Naive thymus-derived CD4-positive, alpha-beta T cell (primary cell): ENCODE results near the gene PTGDR2. TPM values are rescaled to one million over a fixed set of nuclear protein-coding genes. Genes with fewer than 3 reads are reported as not detected.

Experiments used
- ATAC-seq: fragments of 150-1000 bp; cut with Tn5 transposase; 2 replicates; pipeline ENCODE4 v1.10.0; 2021; ENCODE audit warnings: mild to moderate bottlenecking, moderate library complexity
- CTCF ChIA-PET: fragments of 350-600 bp; sonication (Branson Sonifier 250); formaldehyde crosslinking; loops from one replicate; lab custom pipeline; 2021; ENCODE audit warnings: antibody characterized with exemption; lab: Charles Lee
- POLR2A ChIA-PET: fragments of 350-600 bp; sonication (Branson Sonifier 250); formaldehyde crosslinking; loops from one replicate; lab custom pipeline; 2021; ENCODE audit warnings: antibody characterized with exemption, inconsistent platforms; lab: Charles Lee
- DNase-seq, 9 donors: peaks; one replicate each; pipeline versions ENCODE4 v3.0.0 to v3.0.0-alpha.2; 2020 to 2022; ENCODE audit warnings: mixed read lengths in 1 of 9
- H3K27ac ChIP-seq: one replicate; pipeline ENCODE4 v1.7.0; 2013; ENCODE audit warnings: mild to moderate bottlenecking, low read depth, low read length, moderate library complexity
- H3K27me3 ChIP-seq, 2 donors: one replicate each; pipeline ENCODE4 v1.7.0; 2013; ENCODE audit warnings: low read length in 2 of 2, mild to moderate bottlenecking in 2 of 2, moderate library complexity in 2 of 2; ENCODE audit not compliant: control insufficient read depth in 2 of 2, insufficient read depth in 2 of 2
- H3K36me3 ChIP-seq, 3 experiments: 1 replicate in 2 of 3; 2 replicates in 1 of 3; pipeline ENCODE4 v1.7.0; 2013; ENCODE audit warnings: low read length in 3 of 3, mild to moderate bottlenecking in 3 of 3, moderate library complexity in 1 of 3; ENCODE audit not compliant: insufficient read depth in 3 of 3, control insufficient read depth in 2 of 3
- H3K4me1 ChIP-seq, 2 donors: one replicate each; pipeline ENCODE4 v1.7.0; 2013; ENCODE audit warnings: low read length in 2 of 2, mild to moderate bottlenecking in 2 of 2, moderate library complexity in 1 of 2; ENCODE audit not compliant: control insufficient read depth in 2 of 2, insufficient read depth in 2 of 2
- H3K4me3 ChIP-seq: 2 replicates; pipeline ENCODE4 v1.7.0; 2013; ENCODE audit warnings: mild to moderate bottlenecking, low read length
- H3K9me3 ChIP-seq, 3 experiments: 1 replicate in 2 of 3; 2 replicates in 1 of 3; pipeline ENCODE4 v1.7.0; 2013; ENCODE audit warnings: low read length in 3 of 3; ENCODE audit not compliant: control insufficient read depth in 2 of 3
- H3K27ac Mint-ChIP-seq, 9 donors: one replicate each; pipeline ENCODE4 v1.8.0; 2020 to 2022; ENCODE audit warnings: mixed read lengths in 9 of 9, mild to moderate bottlenecking in 8 of 9, moderate library complexity in 5 of 9, inconsistent platforms in 2 of 9
- H3K27me3 Mint-ChIP-seq, 5 donors: one replicate each; pipeline ENCODE4 v1.8.0; 2021 to 2022; ENCODE audit warnings: mixed read lengths in 5 of 5, mild to moderate bottlenecking in 1 of 5
- H3K36me3 Mint-ChIP-seq, 5 donors: one replicate each; pipeline ENCODE4 v1.8.0; 2020 to 2022; ENCODE audit warnings: mixed read lengths in 5 of 5, mild to moderate bottlenecking in 3 of 5, inconsistent platforms in 1 of 5
- H3K4me1 Mint-ChIP-seq, 7 donors: one replicate each; pipeline ENCODE4 v1.8.0; 2020 to 2022; ENCODE audit warnings: mixed read lengths in 7 of 7, mild to moderate bottlenecking in 3 of 7, inconsistent platforms in 1 of 7
- H3K4me3 Mint-ChIP-seq, 10 donors: one replicate each; pipeline ENCODE4 v1.8.0; 2020 to 2022; ENCODE audit warnings: mild to moderate bottlenecking in 10 of 10, mixed read lengths in 10 of 10, moderate library complexity in 6 of 10, inconsistent platforms in 2 of 10
- H3K9me3 Mint-ChIP-seq, 11 donors: one replicate each; pipeline ENCODE4 v1.8.0; 2020 to 2022; ENCODE audit warnings: mixed read lengths in 11 of 11, mild to moderate bottlenecking in 4 of 11, inconsistent platforms in 1 of 11, moderate library complexity in 1 of 11
- intact Hi-C, 2 donors: fragments of 100-400 bp; cut with micrococcal nuclease; formaldehyde crosslinking; loops; one replicate each; pipeline ENCODE4 v1.15.1; 2023
- polyA plus RNA-seq, 2 donors: library from polyadenylated mRNA; unstranded; fragments of 300-500 nt; fragmentation: Illumina TruSeq; gene quantifications; one replicate each; pipeline ENCODE4 v1.2.3, GENCODE V29; 2021
- total RNA-seq, 6 experiments: library from RNA in 5 of 6; stranded (reverse) in 5 of 6; gene quantifications; 1 replicate in 5 of 6; 2 replicates in 1 of 6; pipeline ENCODE4 v1.2.3 and lab custom pipeline; 2021 to 2026

Gene PTGDR2
- total and polyA plus RNA-seq, 7 experiments from 2014 or later = 0.08 to 4.5 (median 0.65) TPM; not detected in 2

DNA sequence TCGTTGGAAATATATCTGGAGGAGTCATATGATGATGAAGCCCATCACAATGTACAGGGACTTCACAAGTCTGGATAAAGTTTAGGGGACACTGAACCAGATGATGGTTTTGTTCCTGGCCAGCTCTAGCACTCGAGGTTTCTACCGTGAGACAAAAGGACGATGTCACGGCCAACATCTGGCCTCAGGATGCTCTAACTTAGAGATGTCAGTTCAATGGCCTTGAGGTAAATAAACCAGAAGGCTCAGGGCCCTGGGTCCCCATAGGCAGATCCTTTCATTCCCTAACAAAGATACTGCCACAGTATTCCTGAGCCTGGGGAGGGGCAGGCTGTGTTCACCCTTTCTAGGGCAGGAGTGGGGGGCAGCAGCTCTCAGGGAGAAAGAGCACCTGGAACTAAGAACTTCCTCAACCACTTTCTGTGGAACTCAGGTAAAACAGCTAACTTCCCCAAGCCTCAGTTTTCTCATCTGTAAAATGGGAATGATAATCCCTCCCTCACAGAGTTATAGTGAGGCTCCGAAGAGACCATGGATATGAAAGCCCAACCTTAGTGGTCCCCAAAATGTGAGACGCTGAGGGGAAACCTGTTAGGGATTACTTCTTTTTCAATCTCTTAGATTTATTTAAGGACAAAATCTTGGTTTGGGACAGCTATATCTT lies 52.3 kb downstream of the PTGDR2 start:
- ChIA-PET CTCF (no interaction called here), POLR2A (no interaction called here)
- Mint-ChIP-seq H3K9me3 (no peaks in the 10 kb centered on the region), H3K36me3 (no peaks in the 10 kb centered on the region), H3K27me3 (peaks cover 4 to 24% (median 6%) of the 10 kb centered on the region in 5 donors), H3K4me3 (no peak overlapping the region), H3K4me1 (peaks cover 0 to 3% (median 0%) of the 10 kb centered on the region in 7 donors), H3K27ac (no peak overlapping the region)
- Histone ChIP-seq H3K9me3 (no peaks in the 10 kb centered on the region), H3K4me3 (no peak overlapping the region), H3K27ac (no peak overlapping the region), H3K27me3 (no peaks in the 10 kb centered on the region), H3K4me1 (no peaks in the 10 kb centered on the region), H3K36me3 (no peaks in the 10 kb centered on the region)
- ATAC-seq = no peak
- intact Hi-C loops = no loop called here
- no peak for DNase-seq

DNA sequence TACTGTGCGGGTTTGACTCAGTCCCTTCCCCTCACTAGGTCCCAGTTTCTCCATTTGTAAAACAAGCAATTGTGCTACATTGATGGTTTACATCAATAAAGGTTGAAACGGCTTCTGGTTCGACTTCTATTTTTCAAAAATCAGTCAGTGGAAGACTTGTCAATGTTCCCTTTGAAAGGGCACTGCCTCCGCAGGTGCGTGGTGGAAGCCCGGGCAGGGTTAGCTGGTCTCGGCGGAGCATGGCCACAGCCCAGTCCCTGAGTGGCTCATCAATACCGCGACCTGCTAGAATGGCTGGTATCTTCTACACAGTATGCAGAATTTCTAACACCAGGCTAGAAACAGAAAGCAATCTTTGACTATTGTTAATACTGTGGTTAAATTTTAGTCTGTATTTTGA lies 54.6 kb downstream of the PTGDR2 start:
- Mint-ChIP-seq H3K9me3 (no peaks in the 10 kb centered on the region), H3K4me1 (peaks cover 0 to 3% (median 0%) of the 10 kb centered on the region in 7 donors), H3K36me3 (no peaks in the 10 kb centered on the region), H3K27me3 (peaks cover 4 to 23% (median 6%) of the 10 kb centered on the region in 5 donors), H3K27ac (no peak overlapping the region), H3K4me3 (no peak overlapping the region)
- Histone ChIP-seq H3K4me1 (no peaks in the 10 kb centered on the region), H3K27me3 (no peaks in the 10 kb centered on the region), H3K27ac (no peak overlapping the region), H3K9me3 (no peaks in the 10 kb centered on the region), H3K4me3 (no peak overlapping the region), H3K36me3 (no peaks in the 10 kb centered on the region)
- ChIA-PET CTCF (no interaction called here), POLR2A (interaction anchor here (0.7 kb wide), 1 partner anchor 837 kb away, joined by 4 read pairs; no protein-coding TSS in a partner anchor)
- DNase-seq (no peak), ATAC-seq (no peak)
- intact Hi-C loops = no loop called here

Other genes with a start within 250 kb of the PTGDR2 start
- not detected for gene MS4A8, start 156.3 kb downstream of the PTGDR2 start, total RNA-seq
- gene MS4A8, start 156.3 kb downstream of the PTGDR2 start, polyA plus RNA-seq = not detected
- not detected for gene MS4A18, start 131.2 kb downstream of the PTGDR2 start, total RNA-seq
- gene MS4A18, start 131.2 kb downstream of the PTGDR2 start, polyA plus RNA-seq = not detected
- gene MS4A15, start 99.1 kb downstream of the PTGDR2 start, total RNA-seq = not detected
- not detected for gene MS4A15, start 99.1 kb downstream of the PTGDR2 start, polyA plus RNA-seq
- not detected for gene MS4A10, start 70.6 kb downstream of the PTGDR2 start, total RNA-seq
- not detected for gene MS4A10, start 70.6 kb downstream of the PTGDR2 start, polyA plus RNA-seq
- gene CCDC86, start 13.8 kb downstream of the PTGDR2 start, total RNA-seq = 10 to 100 TPM in 4 of 5 experiments, 1 to 10 TPM in 1; 9.1 to 26.2 (median 11.6) TPM
- 10 to 100 TPM; 12.4 to 21.1 TPM for gene CCDC86, start 13.8 kb downstream of the PTGDR2 start, polyA plus RNA-seq
- gene ZP1, start 11.6 kb upstream of the PTGDR2 start, total RNA-seq = not detected
- gene ZP1, start 11.6 kb upstream of the PTGDR2 start, polyA plus RNA-seq = not detected
- 100 to 1,000 TPM in 1 of 5 experiments, 10 to 100 TPM in 4; 72.8 to 139 (median 85.6) TPM for gene PRPF19, start 50.6 kb upstream of the PTGDR2 start, total RNA-seq
- gene PRPF19, start 50.6 kb upstream of the PTGDR2 start, polyA plus RNA-seq = 10 to 100 TPM; 17.9 to 20.0 TPM
- 10 to 100 TPM; 49.8 to 99.8 (median 56.9) TPM for gene TMEM109, start 58.2 kb upstream of the PTGDR2 start, total RNA-seq
- gene TMEM109, start 58.2 kb upstream of the PTGDR2 start, polyA plus RNA-seq = 100 to 1,000 TPM; 208 to 287 TPM
- gene TMEM132A, start 68.5 kb upstream of the PTGDR2 start, total RNA-seq = under 1 TPM in 2 of 5 experiments, not detected in 3; 0.57 to 0.58 TPM
- gene TMEM132A, start 68.5 kb upstream of the PTGDR2 start, polyA plus RNA-seq = not detected
- gene SLC15A3, start 96.2 kb upstream of the PTGDR2 start, total RNA-seq = 100 to 1,000 TPM in 1 of 5 experiments, 10 to 100 TPM in 3, 1 to 10 TPM in 1; 2.9 to 101 (median 10.8) TPM
- 1 to 10 TPM in 1 of 2 donors, under 1 TPM in 1; 0.85 to 2.6 TPM for gene SLC15A3, start 96.2 kb upstream of the PTGDR2 start, polyA plus RNA-seq
- gene CD6, start 115.7 kb upstream of the PTGDR2 start, total RNA-seq = 100 to 1,000 TPM; 361 to 653 (median 430) TPM
- 100 to 1,000 TPM; 195 to 303 TPM for gene CD6, start 115.7 kb upstream of the PTGDR2 start, polyA plus RNA-seq
- gene CD5, start 246.5 kb upstream of the PTGDR2 start, total RNA-seq = 100 to 1,000 TPM; 180 to 399 (median 224) TPM
- gene CD5, start 246.5 kb upstream of the PTGDR2 start, polyA plus RNA-seq = 100 to 1,000 TPM; 217 to 371 TPM